K562 (cell line): ENCODE results near the gene MLANA. TPM values are rescaled to one million over a fixed set of nuclear protein-coding genes. Genes with fewer than 3 reads are reported as not detected.

Source experiments
- ELF1 ChIP-seq: fragments of 200-800 bp; sonication (Bioruptor generic); IDR thresholded peaks from 2 replicates; pipeline ENCODE4 v1.6.1; 2016; ENCODE audit warnings: missing genetic modification characterization, missing compliant biosample characterization
- FOXK1 ChIP-seq: sonication (generic); formaldehyde crosslinking; IDR thresholded peaks from 2 replicates; pipeline ENCODE4 v1.8.0; 2022; ENCODE audit warnings: missing genetic modification reagents, mild to moderate bottlenecking, borderline replicate concordance
- KAT2B ChIP-seq: IDR thresholded peaks from one replicate; pipeline ENCODE4 v1.6.1; 2012; ENCODE audit warnings: low read depth, mild to moderate bottlenecking, control low read depth, inconsistent platforms, low read length, moderate library complexity
- MXI1 ChIP-seq: IDR thresholded peaks from 2 replicates; pipeline ENCODE4 v1.6.1; 2011; ENCODE audit warnings: low read depth, mild to moderate bottlenecking, improper control_type of control experiment, low read length
- NFYB ChIP-seq: IDR thresholded peaks from 2 replicates; pipeline ENCODE4 v1.6.1; 2011; ENCODE audit warnings: mild to moderate bottlenecking, moderate library complexity; ENCODE audit not compliant: insufficient read length; ENCODE audit errors: extremely low read depth
- SMAD1 ChIP-seq: fragments of 150-350 bp; IDR thresholded peaks from 2 replicates; pipeline ENCODE4 v1.6.1; 2014; ENCODE audit warnings: low read length, low read depth; ENCODE audit not compliant: partially characterized antibody
- STAT5A ChIP-seq: IDR thresholded peaks from 2 replicates; pipeline ENCODE4 v1.6.1; 2012; ENCODE audit warnings: low read length, inconsistent platforms, borderline replicate concordance
- ZNF121 ChIP-seq: sonication (generic); formaldehyde crosslinking; conservative IDR thresholded peaks from 2 replicates; pipeline ENCODE4 v1.8.0; 2022; ENCODE audit warnings: missing genetic modification reagents
- polyA plus RNA-seq, 8 experiments: library from polyadenylated mRNA; depleted of rRNA in 4 of 8; stranded (reverse) in 5 of 8; unstranded in 3 of 8; fragments of >200 nt; fragmentation: Nextera tagmentation in 2 of 8; fragmentation: Illumina TruSeq in 1 of 8; extraction: Ambion mirVana in 2 of 8; extraction: Trizol in 1 of 8; gene quantifications; 2 replicates each; pipeline versions ENCODE4 v1.2.1 to v1.2.3, GENCODE V29; 2011 to 2014; ENCODE audit warnings: inconsistent platforms in 1 of 8, missing spikeins in 1 of 8
- total RNA-seq, 7 experiments: library from RNA; depleted of rRNA in 6 of 7; stranded (reverse); fragments of >200 nt in 6 of 7; fragmentation: Illumina TruSeq in 2 of 7; extraction: Trizol in 2 of 7; gene quantifications; 2 replicates each; pipeline versions ENCODE4 v1.2.1 to v1.2.3, GENCODE V29; 2011 to 2021; ENCODE audit warnings: low replicate concordance in 1 of 7
- TF ChIP-seq, protein P1 (sequence below): fragments of 450-650 bp; IDR thresholded peaks from 2 replicates; pipeline ENCODE4 v1.7.1; 2018; ENCODE audit warnings: mild to moderate bottlenecking, low read depth; ENCODE audit not compliant: partially characterized antibody

The MLANA gene
- total and polyA plus RNA-seq, 9 of the 15 experiments (the other 6 are each of a cell fraction or from before 2014, with no cell fraction given), result not detected

DNA sequence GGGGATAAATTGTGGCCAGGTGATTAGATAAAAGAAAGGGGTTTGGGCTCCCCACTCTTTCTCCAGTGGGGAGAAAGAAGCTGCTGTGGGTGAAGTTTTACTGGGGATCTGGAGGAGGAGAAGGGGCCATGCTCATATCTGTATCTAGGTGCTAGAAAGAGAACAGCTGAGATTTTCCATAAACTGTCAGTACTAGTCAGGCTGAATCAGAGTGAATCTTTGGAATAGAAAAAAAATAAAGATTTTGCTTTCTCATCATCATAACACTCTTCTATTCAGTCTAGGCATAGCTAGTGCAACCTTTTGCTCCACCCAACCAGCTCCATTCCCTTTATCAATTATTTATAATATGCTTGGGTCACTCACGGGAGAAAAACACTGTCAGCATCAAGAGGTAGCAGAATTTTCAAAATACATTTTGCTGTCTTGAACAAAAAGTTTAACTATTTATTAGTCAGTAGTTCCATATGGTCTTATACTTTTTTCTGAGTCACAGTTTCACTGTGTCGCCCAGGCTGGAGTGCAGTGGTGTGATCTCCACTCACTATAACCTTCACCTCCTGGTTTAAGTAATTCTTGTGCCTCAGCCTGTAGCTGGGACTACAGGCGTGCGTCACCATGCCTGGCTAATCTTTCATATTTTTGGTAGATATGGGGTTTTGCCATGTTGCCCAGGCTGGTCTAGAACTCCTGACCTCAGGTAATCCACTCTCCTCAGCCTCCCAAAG is 36.5 kb upstream of the MLANA start (continued):
- TF ChIP-seq, protein P1, sequence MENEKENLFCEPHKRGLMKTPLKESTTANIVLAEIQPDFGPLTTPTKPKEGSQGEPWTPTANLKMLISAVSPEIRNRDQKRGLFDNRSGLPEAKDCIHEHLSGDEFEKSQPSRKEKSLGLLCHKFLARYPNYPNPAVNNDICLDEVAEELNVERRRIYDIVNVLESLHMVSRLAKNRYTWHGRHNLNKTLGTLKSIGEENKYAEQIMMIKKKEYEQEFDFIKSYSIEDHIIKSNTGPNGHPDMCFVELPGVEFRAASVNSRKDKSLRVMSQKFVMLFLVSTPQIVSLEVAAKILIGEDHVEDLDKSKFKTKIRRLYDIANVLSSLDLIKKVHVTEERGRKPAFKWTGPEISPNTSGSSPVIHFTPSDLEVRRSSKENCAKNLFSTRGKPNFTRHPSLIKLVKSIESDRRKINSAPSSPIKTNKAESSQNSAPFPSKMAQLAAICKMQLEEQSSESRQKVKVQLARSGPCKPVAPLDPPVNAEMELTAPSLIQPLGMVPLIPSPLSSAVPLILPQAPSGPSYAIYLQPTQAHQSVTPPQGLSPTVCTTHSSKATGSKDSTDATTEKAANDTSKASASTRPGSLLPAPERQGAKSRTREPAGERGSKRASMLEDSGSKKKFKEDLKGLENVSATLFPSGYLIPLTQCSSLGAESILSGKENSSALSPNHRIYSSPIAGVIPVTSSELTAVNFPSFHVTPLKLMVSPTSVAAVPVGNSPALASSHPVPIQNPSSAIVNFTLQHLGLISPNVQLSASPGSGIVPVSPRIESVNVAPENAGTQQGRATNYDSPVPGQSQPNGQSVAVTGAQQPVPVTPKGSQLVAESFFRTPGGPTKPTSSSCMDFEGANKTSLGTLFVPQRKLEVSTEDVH, result no peak
- no peak for TF ChIP-seq ELF1 (tag)
- TF ChIP-seq ZNF121 (CRISPR knock-in tag), result no peak
- TF ChIP-seq KAT2B, result no peak
- no peak for TF ChIP-seq MXI1
- TF ChIP-seq FOXK1 (CRISPR knock-in tag), result no peak
- TF ChIP-seq NFYB, result no peak
- no peak for TF ChIP-seq STAT5A
- no peak for TF ChIP-seq SMAD1
- TF ChIP-seq, all 486 proteins: peak for 0
